SK-N-SH (cell line): ENCODE results near the gene BTBD9.

Experiments
- EP300 ChIP-seq, 2 experiments: IDR thresholded peaks; 2 replicates each; pipeline versions ENCODE4 v1.4.0 to v1.6.1; 2012; ENCODE audit warnings: borderline replicate concordance in 1 of 2, low read depth in 1 of 2, low read length in 1 of 2
- EZH2phosphoT487 ChIP-seq: fragments of 200-600 bp; sonication (generic); IDR thresholded peaks from 2 replicates; pipeline ENCODE4 v1.6.1; 2017; ENCODE audit warnings: low read depth, mixed run types, mild to moderate bottlenecking, antibody characterized with exemption, moderate library complexity, borderline replicate concordance
- FOSL2 ChIP-seq: IDR thresholded peaks from 2 replicates; pipeline ENCODE4 v1.4.0; 2012; ENCODE audit warnings: low read depth, mild to moderate bottlenecking, moderate library complexity, borderline replicate concordance
- FOXM1 ChIP-seq: IDR thresholded peaks from 2 replicates; pipeline ENCODE4 v1.4.0; 2012; ENCODE audit warnings: low read depth, mild to moderate bottlenecking
- JUND ChIP-seq: IDR thresholded peaks from 2 replicates; pipeline ENCODE4 v1.4.0; 2012
- RAD21 ChIP-seq: IDR thresholded peaks from 2 replicates; pipeline ENCODE4 v1.6.1; 2012; ENCODE audit warnings: mild to moderate bottlenecking, low read length
- RFX5 ChIP-seq: IDR thresholded peaks from 2 replicates; pipeline ENCODE4 v1.6.1; 2012; ENCODE audit warnings: mild to moderate bottlenecking, improper control_type of control experiment, low read length
- TF ChIP-seq, protein P1 (sequence below): fragments of 200-600 bp; sonication (generic); IDR thresholded peaks from 2 replicates; pipeline ENCODE4 v1.6.1; 2017; ENCODE audit warnings: antibody characterized with exemption, mild to moderate bottlenecking, moderate library complexity
- TF ChIP-seq, protein P2 (sequence below): fragments of 150-350 bp; IDR thresholded peaks from 2 replicates; pipeline ENCODE4 v1.6.1; 2017; ENCODE audit warnings: antibody characterized with exemption, low read length, low read depth, borderline replicate concordance
- TF ChIP-seq, protein P3 (sequence below): IDR thresholded peaks from 2 replicates; pipeline ENCODE4 v1.4.0; 2012; ENCODE audit warnings: low read depth, borderline replicate concordance

DNA sequence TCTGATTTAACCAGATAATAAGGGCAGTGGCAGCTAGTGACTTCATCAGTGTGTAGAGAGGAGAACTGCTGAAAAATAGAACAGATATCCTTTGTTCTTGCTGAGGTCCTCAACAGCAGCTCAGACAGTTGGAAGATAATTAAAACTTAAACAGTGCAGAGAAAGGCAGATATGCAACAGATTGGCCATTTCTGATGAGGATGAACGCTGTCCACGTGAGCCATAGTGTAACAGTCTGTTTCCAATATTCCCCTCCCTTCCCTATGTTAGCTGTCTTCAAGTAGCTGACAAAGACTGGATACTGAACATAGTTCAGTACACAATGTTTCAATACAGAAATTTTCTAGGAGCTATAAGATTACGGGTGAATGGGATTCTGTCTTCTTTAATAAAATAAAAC, 291.4 kb downstream of the BTBD9 start:
- TF ChIP-seq, protein P1, sequence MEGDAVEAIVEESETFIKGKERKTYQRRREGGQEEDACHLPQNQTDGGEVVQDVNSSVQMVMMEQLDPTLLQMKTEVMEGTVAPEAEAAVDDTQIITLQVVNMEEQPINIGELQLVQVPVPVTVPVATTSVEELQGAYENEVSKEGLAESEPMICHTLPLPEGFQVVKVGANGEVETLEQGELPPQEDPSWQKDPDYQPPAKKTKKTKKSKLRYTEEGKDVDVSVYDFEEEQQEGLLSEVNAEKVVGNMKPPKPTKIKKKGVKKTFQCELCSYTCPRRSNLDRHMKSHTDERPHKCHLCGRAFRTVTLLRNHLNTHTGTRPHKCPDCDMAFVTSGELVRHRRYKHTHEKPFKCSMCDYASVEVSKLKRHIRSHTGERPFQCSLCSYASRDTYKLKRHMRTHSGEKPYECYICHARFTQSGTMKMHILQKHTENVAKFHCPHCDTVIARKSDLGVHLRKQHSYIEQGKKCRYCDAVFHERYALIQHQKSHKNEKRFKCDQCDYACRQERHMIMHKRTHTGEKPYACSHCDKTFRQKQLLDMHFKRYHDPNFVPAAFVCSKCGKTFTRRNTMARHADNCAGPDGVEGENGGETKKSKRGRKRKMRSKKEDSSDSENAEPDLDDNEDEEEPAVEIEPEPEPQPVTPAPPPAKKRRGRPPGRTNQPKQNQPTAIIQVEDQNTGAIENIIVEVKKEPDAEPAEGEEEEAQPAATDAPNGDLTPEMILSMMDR: no peak
- TF ChIP-seq, protein P2, sequence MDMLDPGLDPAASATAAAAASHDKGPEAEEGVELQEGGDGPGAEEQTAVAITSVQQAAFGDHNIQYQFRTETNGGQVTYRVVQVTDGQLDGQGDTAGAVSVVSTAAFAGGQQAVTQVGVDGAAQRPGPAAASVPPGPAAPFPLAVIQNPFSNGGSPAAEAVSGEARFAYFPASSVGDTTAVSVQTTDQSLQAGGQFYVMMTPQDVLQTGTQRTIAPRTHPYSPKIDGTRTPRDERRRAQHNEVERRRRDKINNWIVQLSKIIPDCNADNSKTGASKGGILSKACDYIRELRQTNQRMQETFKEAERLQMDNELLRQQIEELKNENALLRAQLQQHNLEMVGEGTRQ: no peak
- no peak for TF ChIP-seq EZH2phosphoT487
- TF ChIP-seq FOXM1: no peak
- TF ChIP-seq JUND: no peak
- TF ChIP-seq RAD21: no peak
- no peak for TF ChIP-seq FOSL2
- TF ChIP-seq RFX5: no peak
- TF ChIP-seq, protein P3, sequence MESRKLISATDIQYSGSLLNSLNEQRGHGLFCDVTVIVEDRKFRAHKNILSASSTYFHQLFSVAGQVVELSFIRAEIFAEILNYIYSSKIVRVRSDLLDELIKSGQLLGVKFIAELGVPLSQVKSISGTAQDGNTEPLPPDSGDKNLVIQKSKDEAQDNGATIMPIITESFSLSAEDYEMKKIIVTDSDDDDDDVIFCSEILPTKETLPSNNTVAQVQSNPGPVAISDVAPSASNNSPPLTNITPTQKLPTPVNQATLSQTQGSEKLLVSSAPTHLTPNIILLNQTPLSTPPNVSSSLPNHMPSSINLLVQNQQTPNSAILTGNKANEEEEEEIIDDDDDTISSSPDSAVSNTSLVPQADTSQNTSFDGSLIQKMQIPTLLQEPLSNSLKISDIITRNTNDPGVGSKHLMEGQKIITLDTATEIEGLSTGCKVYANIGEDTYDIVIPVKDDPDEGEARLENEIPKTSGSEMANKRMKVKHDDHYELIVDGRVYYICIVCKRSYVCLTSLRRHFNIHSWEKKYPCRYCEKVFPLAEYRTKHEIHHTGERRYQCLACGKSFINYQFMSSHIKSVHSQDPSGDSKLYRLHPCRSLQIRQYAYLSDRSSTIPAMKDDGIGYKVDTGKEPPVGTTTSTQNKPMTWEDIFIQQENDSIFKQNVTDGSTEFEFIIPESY: no peak
- TF ChIP-seq EP300 (IDR thresholded peaks at IDR 0.05; ENCODE audit: borderline replicate concordance in 1 of 2, low read depth in 1 of 2, low read length in 1 of 2): no peak
